ENCODE data around the gene STK38. TPM values are rescaled to one million over a fixed set of nuclear protein-coding genes. Genes with fewer than 3 reads are reported as not detected.
"Not testable (repeated sequence)": the region's sequence is repeated elsewhere in the genome, so short reads cannot be mapped to it uniquely, and the experiment has no call there.

Gene STK38
- total RNA-seq, 1 donor from 2014 or later = 41.4 TPM

- TF ChIP-seq CTCF (IDR thresholded peaks at IDR 0.05; ENCODE audit: unreplicated experiment) = no peak
- Mint-ChIP-seq H3K9me3 (ENCODE audit: unreplicated experiment) (no peaks in the 10 kb centered on the region), H3K4me1 (ENCODE audit: unreplicated experiment) (peaks cover 4% of the 10 kb centered on the region), H3K27ac (ENCODE audit: unreplicated experiment) (no peak overlapping the region), H3K36me3 (ENCODE audit: low read depth, unreplicated experiment) (no peaks in the 10 kb centered on the region), H3K27me3 (ENCODE audit: unreplicated experiment) (peaks cover 4% of the 10 kb centered on the region), H3K4me3 (ENCODE audit: unreplicated experiment) (no peak overlapping the region)
- no peak for DNase-seq (ENCODE audit: low spot score)
Observed at GRCh38 chr6:36576578-36576977, 29.3 kb upstream of the STK38 start.

- no peak for TF ChIP-seq CTCF (IDR thresholded peaks at IDR 0.05; ENCODE audit: unreplicated experiment)
- no peak for DNase-seq (ENCODE audit: low spot score)
- H3K36me3 Mint-ChIP-seq (ENCODE audit: low read depth, unreplicated experiment) = no peaks in the 10 kb centered on the region
Observed at GRCh38 chr6:36574679-36575078, 27.4 kb upstream of the STK38 start.

DNA sequence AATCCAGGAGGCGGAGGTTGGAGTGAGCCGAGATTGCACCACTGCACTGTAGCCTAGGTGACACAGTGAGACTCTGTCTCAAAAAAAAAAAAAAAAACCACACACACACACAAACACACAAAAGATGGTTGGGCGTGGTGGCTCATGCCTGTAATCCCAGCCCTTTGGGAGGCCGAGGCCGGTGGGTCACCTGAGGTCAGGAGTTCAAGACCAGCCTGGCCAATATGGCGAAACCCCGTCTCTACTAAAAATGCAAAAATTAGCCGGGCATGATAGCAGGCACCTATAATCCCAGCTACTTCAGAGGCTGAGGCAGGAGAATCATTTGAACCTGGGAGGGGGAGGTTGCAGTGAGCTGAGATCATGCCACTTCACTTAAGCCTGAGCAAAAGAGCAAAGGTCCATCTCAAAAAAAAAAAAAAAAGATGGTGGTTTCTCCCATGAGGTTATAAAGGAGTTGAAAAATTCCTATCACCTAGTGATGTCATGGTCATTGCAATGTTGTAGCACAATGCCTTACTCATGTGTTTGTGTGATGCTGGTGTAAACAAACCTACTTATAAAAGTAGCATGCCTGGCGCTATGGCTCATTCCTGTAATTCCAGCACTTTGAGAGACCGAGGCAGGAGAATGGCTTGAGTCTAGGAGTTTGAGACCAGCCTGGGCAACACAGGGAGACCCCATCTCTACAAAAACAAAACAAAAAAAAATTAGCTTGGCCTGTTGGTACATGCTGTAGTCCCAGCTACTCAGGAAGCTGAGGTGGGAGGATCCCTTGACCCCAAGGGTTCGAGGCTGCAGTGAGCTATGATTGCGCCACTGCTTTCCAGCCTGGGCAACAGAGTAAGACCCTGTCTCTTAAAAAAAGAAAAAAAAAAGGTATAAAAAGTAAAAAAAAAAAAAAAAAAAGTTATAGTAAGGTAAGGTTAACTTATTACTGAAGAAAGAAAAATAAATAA lies 25.4 kb upstream of the STK38 start:
- not testable (repeated sequence) for H3K36me3 Mint-ChIP-seq (ENCODE audit: low read depth, unreplicated experiment); H3K27me3 Mint-ChIP-seq (ENCODE audit: unreplicated experiment); DNase-seq (ENCODE audit: low spot score); H3K4me3 Mint-ChIP-seq (ENCODE audit: unreplicated experiment); H3K27ac Mint-ChIP-seq (ENCODE audit: unreplicated experiment); H3K9me3 Mint-ChIP-seq (ENCODE audit: unreplicated experiment); H3K4me1 Mint-ChIP-seq (ENCODE audit: unreplicated experiment)

More at GRCh38 chr6:36574679-36575078, 27.4 kb upstream of the STK38 start:
- Mint-ChIP-seq H3K4me3 (ENCODE audit: unreplicated experiment) (no peak overlapping the region), H3K9me3 (ENCODE audit: unreplicated experiment) (no peaks in the 10 kb centered on the region), H3K27ac (ENCODE audit: unreplicated experiment) (no peak overlapping the region), H3K4me1 (ENCODE audit: unreplicated experiment) (peaks cover 4% of the 10 kb centered on the region), H3K27me3 (ENCODE audit: unreplicated experiment) (peaks cover 3% of the 10 kb centered on the region)

DNA sequence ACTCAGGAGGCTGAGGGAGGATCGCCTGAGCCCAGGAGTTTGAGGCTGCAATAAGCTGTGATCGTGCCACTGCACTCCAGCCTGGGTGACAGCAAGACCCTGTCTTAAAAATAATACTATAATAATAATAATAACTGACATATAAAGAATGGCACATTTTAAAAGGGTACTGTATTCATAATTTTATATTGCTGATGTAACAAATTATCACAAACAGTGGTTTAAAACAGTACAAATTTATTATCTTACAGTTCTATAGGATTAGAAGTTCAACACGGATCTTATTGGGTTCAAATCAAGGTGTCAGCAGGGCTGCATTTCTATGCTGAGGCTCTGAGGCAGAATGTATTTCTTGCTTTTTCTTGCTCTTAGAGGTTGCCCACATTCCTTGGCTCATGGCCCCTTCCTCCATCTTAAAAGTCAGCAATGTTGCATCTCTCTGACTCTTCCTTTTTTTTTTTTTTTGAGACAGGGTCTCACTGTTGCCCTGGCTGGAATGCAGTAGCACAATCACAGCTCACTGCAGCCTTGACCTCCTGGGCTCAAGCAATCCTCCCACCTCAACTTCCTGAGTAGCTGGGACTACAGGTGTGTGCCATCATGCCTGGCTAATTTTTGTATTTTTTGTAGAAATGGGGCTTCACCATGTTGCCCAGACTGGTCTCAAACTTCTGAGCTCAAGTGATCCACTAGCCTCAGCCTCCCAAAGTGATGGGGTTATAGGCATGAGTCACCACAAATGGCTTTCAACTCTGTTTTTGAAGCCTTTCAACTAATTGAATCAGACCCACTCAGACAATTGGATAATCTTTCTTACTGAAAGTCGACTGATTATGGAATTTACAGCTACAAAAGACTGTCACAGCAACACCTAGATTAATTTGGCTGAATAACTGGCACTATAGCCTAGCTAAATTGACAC lies 24.1 kb upstream of the STK38 start:
- H3K4me3 Mint-ChIP-seq (ENCODE audit: unreplicated experiment) = no peak overlapping the region
- no peak for TF ChIP-seq CTCF (IDR thresholded peaks at IDR 0.05; ENCODE audit: unreplicated experiment)
- no peak for DNase-seq (ENCODE audit: low spot score)
- no peaks in the 10 kb centered on the region for H3K9me3 Mint-ChIP-seq (ENCODE audit: unreplicated experiment)
- H3K27me3 Mint-ChIP-seq (ENCODE audit: unreplicated experiment) = no peaks in the 10 kb centered on the region
- H3K27ac Mint-ChIP-seq (ENCODE audit: unreplicated experiment) = no peak overlapping the region
- H3K4me1 Mint-ChIP-seq (ENCODE audit: unreplicated experiment) = no peaks in the 10 kb centered on the region
- H3K36me3 Mint-ChIP-seq (ENCODE audit: low read depth, unreplicated experiment) = no peaks in the 10 kb centered on the region

- H3K27ac Mint-ChIP-seq (ENCODE audit: unreplicated experiment) = no peak overlapping the region
- DNase-seq (ENCODE audit: low spot score) = no peak
- no peaks in the 10 kb centered on the region for H3K27me3 Mint-ChIP-seq (ENCODE audit: unreplicated experiment)
- H3K4me3 Mint-ChIP-seq (ENCODE audit: unreplicated experiment) = no peak overlapping the region
- H3K36me3 Mint-ChIP-seq (ENCODE audit: low read depth, unreplicated experiment) = no peaks in the 10 kb centered on the region
- no peaks in the 10 kb centered on the region for H3K4me1 Mint-ChIP-seq (ENCODE audit: unreplicated experiment)
- H3K9me3 Mint-ChIP-seq (ENCODE audit: unreplicated experiment) = no peaks in the 10 kb centered on the region
- no peak for TF ChIP-seq CTCF (IDR thresholded peaks at IDR 0.05; ENCODE audit: unreplicated experiment)
Observed at GRCh38 chr6:36570264-36570663, 23.0 kb upstream of the STK38 start.

All from endothelial cell (in vitro differentiated cells).